T47D (cell line): ENCODE results near the gene KIAA0513.

Experiments
- DNase-seq, 2 experiments: peaks; one replicate each; pipeline versions ENCODE4 v3.0.0 to v3.0.0-alpha.2; 2011 to 2012; ENCODE audit warnings: low read depth in 1 of 2, low spot score in 1 of 2
- JUND ChIP-seq: IDR thresholded peaks from 2 replicates; pipeline ENCODE4 v1.6.1; 2012; ENCODE audit warnings: low read depth
- in situ Hi-C: cut with HindIII; loops from 2 replicates; pipeline ENCODE4 v1.10.0; 2016; ENCODE audit warnings: low sequenced_read_pairs, low pct_unique_long_range_greater_than_20kb

KIAA0513 gene

DNA sequence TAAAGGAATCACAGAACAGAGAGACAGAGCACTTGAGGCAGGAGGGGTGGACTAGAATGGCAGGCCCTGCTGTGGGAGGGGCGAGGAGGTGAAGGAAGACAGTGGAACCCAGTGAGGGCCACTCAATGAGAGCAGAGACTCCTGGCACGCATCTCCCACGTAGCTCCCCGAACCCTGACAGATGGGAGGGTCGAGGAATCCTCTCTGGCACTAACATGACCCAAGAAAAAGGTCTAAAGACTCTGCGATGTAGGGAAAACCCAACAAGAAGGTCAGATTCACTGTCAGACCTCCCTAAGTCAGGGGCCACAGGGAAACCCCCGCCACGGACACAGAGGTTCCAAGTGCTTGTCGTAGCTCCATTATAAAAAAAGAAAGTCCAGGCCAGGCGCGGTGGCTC is 31.2 kb upstream of the KIAA0513 start:
- in situ Hi-C loops: no loop called here
- TF ChIP-seq JUND: no peak
- DNase-seq: no peak

DNA sequence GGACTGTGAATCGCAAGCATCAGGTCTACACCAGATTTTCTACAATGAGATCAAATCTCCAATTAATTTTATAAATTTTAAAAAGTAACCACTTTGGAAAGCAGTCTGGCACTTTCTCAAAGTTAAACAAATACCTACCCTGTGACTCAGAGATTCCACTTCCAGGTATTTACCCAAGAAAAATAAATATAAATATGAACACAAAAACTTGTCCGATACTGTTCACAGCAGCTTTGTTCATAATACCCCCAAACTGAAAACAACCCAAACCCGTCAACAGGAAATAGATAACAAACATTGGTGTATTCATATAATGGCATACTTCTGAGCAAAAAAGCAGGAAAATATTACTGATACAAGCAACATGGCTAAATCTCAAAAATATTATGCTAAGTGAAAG is 28.4 kb upstream of the KIAA0513 start:
- DNase-seq: peak in 1 of 2 experiments; percentile 68
- TF ChIP-seq JUND: peak; percentile 92
- in situ Hi-C loops: no loop called here

DNA sequence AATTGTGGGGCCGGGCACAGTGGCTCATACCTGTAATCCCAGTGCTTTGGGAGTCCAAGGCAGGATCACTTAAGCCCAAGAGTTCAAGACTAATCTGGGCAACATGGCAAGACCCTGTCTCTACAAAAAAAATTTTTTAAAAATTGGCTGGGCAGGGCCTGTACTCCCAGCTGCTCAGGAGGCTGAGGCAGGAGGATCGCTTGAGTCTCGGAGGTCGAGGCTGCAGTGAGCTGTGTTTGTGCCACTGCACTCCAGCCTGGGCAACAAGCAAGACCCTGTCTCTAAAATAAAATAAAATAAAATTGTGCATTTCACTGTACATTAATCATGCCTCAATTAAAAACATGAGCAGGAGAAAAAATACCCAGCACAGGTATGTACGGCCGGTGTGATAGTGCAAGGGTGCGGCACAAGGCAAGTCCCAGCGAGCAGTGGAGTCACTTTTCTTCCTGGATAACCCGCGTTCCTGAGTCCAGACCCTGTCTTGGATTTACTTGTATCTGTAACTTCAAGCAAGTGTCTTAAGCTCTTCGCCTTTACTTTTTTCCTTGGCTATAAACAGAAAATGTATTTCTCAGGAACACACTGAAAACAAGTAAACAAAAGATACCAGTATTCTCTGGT is 27.6 kb upstream of the KIAA0513 start:
- DNase-seq: no peak
- in situ Hi-C loops: no loop called here
- no peak for TF ChIP-seq JUND

DNA sequence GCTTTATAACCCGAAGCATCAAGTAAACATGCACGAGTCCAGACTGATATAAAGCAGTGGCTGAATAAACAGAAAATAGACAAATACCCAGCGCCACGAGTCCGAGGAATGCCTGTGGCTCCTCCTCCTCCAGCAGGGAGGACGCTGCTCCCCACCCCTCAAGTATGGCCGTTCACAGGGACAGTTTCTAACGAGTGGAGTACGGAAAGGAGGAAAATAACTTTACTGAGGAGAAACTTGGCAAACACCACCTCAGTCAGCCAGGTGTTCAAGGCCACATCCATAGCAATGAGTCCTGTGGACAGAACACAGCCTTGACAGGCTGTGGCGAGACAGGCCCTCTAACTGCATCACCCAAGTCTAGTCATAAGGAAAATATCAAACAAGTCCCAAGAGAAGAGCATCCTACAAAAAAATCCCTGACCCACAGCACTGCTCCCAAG is 25.5 kb upstream of the KIAA0513 start:
- in situ Hi-C loops: no loop called here
- peak in 1 of 2 experiments; percentile 60 for DNase-seq
- TF ChIP-seq JUND: no peak

DNA sequence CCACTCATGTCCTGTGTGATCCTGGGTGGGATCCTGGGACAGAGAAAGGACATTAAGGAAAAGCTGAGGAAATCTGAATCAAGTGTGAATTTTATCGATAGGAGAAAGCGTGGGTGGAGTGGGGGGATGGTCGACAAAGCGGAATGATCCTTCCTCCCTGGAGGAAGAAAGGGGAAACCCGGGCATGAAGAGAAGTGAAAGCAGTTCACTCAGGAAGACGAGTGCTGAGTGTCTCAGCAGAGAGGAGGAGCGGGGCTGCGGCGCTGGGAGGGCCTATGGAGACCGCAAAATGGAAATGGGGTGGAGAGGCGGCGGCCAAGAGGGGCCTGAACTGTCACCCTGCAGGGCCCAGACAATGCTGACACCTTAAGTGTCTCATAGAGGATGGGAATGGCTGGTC is 25.0 kb upstream of the KIAA0513 start:
- no peak for DNase-seq
- TF ChIP-seq JUND: no peak
- in situ Hi-C loops: no loop called here

DNA sequence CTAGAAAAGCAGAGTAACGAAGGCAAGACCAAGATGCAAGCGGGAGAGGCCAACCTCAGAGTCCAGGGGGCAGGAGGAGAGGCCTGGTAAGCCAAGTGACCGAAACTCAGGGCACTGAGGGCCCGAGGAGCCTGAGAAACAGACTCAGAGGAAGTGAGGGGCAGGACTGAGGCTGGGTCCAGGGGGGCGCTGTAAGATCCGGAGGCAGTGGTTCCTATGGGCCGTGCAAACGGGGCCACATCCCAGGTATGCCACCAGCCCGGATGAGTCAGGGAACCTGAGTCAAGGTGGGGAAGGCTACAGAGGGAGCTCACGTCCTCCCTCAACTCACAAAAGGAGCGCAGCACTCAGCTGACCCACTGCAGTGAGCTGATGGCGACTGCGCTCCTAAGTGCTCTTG is 24.5 kb upstream of the KIAA0513 start:
- TF ChIP-seq JUND: no peak
- in situ Hi-C loops: no loop called here
- DNase-seq: no peak

DNA sequence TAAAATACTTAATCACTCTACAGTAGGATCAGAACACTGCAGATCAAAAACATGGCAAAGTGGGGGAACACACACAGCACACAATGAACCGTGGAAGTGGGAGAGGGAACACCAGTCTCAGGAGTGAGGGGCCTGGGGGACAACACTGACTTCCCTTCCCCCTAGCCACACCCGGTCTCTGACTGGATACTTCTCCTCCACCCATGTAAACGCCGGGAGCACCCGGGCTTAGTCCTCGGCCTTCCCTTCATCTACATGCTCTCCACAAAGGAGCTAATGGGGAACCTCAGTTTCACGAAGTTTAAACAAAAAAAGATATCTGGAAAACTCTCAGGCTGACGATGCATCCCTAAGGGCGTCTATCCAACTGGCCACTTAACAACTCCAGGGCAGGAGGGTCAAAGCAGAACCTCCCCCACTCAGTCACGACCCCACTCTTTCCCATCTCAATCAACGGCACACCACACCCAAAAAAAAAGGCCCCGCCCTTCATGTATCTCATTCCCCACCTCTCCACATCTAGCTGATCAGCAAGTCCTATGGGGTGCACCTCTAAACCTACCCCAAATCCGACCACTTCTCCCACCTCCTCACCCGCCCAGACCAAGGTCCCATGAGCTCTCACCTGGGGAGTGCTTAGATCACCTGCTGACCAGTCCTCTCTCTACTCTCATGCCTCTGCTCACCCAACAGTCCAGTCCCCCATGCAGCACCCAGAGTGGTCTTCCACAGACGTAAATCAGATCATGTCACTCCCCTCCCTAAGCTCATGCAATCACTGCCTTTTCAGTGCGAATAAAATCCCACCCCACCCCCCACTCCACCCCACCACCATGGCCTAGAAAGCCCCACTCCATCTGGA is 23.6 kb upstream of the KIAA0513 start:
- in situ Hi-C loops: no loop called here
- no peak for TF ChIP-seq JUND
- no peak for DNase-seq

DNA sequence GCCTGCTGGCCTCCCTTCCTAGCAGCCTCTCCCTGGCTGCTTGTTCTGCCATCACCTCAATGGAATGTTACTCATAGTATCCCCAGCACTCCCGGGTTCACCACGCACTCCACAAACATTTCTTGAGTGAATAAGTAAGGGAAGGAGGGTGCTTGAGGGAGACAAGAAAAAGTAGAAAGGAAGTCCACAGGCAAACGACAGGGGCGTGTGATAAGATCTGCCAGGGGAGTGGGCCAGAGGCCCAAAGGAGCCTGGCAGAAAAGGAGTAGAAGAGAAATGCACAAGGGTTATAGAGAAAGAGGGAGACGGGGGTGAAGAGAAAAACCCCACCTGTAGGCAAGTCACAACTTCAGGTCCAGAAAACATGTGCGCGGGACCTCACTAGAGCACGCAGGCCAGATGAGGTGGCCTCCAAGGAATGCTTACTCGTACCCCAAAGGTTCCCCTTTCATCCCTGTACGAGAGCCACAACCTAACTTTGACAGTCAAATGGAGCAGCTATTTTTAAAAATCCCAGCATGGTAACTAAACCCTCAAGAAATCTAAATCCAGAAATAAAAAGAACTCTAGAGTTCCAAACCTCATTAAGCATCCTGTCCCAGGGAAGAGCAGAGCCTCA is 22.9 kb upstream of the KIAA0513 start:
- no peak for TF ChIP-seq JUND
- peak; percentile 75 to 77 for DNase-seq
- in situ Hi-C loops: no loop called here

DNA sequence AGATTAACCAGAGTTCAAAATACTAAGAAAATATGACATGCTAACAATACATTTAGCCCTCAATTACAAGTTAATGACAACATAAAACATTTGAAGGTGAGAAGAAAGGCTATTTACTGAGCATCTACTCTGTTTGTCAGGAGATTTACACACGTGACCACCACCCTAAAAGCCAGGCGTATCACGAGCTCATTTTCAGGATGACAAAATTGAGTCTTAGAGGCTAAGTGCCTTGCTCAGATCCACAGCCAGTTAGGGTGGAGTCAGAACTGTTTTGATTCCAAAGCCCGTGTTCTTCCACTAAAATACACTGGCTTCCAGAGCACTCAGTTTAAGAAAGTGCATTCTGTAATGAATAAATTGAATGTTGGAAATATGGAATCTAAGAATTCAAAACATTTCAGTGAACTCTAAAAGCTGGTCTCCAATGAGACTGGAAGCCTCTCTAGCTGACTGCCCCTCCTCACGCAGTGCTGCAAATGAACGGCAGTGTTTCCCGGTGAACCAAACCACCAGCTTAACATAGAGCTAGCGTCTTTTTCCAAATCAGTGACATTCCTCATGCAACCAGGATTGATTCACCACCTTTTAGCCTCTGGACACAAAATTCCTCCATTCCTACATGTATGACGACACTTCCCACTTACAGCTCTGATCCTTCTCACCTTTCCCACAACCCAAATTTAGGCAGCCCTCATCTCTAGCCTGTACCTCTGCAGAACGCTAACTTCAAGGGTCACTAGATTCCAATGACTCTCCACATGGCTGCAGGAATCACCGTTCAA is 22.1 kb upstream of the KIAA0513 start:
- in situ Hi-C loops: no loop called here
- TF ChIP-seq JUND: no peak
- DNase-seq: peak in 1 of 2 experiments; percentile 47

DNA sequence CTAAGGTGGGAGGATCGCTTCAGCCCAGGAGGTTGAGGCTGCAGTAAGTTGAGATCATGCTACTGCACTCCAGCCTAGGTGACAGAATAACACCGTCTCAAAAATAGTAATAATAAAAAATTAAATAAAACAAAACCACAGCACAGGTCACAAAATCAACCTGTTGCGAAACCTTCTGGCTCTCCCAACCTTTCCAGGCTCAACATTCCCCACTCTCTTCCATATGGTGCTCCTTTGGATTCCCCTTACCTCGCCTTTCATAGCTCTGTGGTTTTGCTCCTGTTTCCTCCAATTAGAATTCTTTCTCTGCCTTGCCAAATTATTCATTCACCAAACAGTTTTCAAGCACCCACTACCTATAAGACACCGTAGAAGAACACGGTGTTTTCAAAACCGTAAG is 21.0 kb upstream of the KIAA0513 start:
- TF ChIP-seq JUND: no peak
- in situ Hi-C loops: no loop called here
- no peak for DNase-seq

DNA sequence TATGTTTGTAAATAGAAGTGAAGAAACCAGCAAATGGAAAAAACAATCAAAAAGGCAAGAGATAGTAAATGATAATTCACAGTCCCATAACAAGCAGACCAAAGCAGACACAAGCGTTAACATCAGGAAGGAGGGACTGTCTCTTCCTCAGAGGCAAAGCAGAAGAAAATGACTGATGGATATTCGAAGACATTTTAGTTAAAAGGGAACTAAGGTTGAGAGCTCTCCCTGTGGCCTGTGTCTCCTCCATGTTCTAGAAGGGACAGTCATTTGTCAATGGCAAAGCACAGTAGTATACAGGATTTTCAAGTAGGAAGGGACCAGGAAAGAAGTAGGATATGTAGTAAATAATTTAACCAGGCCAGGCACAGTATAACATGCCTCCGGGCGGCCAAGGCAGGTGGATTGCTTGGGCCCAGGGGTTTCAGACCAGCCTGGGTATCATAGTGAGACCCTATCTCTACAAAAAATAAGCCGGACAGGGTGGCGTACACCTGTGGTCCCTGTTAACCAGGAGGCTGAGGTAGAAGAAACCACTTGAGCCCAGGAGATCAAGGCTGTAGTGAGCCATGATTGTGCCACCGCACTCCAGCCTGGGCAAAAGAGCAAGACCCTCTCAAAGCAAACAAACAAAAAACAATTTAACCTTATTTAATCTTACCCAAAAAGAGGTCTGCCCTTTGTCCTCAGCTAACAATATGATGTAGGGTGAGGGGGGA is 19.9 kb upstream of the KIAA0513 start:
- no peak for DNase-seq
- TF ChIP-seq JUND: no peak
- in situ Hi-C loops: no loop called here

DNA sequence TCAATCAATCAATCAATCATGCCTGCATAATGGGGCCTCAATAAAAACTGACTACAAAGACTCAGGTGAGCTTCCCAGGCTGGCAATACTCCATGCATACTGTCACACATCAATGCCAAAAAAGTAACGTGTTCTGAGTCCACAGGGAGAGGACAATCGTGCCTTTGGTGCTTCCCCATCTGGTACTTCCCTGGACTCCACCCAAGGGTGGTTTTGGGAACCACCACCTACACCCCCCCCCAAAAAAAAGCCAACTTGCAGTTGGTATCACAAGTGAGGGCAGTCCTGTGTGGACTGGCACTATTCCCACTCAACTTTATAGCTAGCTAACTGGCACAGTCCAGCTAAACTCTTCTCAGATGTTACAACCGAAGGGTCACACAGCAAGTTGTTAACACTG is 19.3 kb upstream of the KIAA0513 start:
- DNase-seq: no peak
- in situ Hi-C loops: no loop called here
- no peak for TF ChIP-seq JUND
